Measurements from ENCODE around the gene SYNGR2.
"Not testable (repeated sequence)": the region's sequence is repeated elsewhere in the genome, so short reads cannot be mapped to it uniquely, and the experiment has no call there.

Gene SYNGR2

GRCh38 chr17:78171591-78172248 lies 3.3 kb downstream of the SYNGR2 start:
- DNase-seq (ENCODE audit: low read depth in 2 of 2) = not testable (repeated sequence)

- DNase-seq (ENCODE audit: low read depth in 2 of 2) = no peak
Observed at GRCh38 chr17:78172249-78173051, 4.1 kb downstream of the SYNGR2 start.

DNA sequence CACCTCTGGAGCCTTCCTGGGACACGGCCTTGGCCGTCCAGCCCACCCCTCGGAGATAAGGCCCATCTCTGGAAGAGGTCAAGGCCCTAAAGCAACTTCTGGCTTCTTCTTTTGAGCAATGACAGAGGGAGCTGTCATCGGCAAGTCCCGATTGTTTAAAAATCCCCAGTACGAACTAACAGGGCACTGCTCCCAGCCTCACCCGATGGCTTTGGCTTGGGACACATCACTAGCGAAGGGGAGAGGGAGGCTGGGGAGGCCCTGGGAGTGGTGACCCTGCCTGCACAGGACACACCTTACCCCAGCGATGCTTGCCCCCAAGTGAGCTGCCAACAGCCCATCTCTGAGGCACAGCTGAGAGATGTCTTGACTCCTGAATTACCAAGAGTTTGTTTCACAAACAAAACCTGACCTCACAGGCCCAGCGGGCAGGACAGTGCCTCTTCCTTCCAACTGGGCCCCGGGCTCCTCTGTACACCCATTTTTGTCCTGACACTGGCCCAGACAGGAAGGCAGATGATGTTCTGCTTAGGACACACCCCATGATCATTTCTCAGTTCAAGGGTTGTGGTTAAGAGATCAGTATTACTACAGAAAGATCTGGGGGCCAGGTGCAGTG lies 4.8 kb downstream of the SYNGR2 start:
- no peak for DNase-seq (ENCODE audit: low read depth in 2 of 2)

- no peak for DNase-seq (ENCODE audit: low read depth in 2 of 2)
Observed at GRCh38 chr17:78174346-78174869, 6.0 kb downstream of the SYNGR2 start.

GRCh38 chr17:78174870-78175642 lies 6.7 kb downstream of the SYNGR2 start:
- DNase-seq (ENCODE audit: low read depth in 2 of 2) = no peak

- DNase-seq (ENCODE audit: low read depth in 2 of 2) = no peak
Observed at GRCh38 chr17:78175643-78175981, 7.2 kb downstream of the SYNGR2 start.

DNA sequence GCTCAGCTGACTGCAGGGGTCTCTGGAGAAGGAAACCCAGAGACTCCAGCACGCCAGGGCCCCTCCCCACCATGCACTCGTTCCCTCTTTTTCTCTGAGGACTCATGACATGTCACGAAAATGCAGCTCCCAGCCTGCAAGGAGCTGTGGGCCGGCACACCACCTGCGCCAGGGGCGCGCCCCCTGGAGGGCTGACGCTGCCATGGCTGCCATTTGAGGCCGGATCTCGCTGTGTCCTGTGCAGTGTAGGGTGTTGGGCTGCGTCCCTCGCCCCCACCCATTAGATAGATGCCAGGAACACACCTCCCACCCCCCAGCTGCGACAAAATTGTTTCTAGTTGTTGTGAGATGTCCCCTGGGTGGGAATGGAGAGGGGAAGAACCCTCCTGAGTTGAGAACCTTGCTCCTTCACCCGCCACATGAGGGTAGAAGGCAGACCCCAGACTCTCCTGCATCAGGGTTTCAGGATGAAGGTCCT lies 8.2 kb downstream of the SYNGR2 start:
- peak; percentile 60 to 67 for DNase-seq (ENCODE audit: low read depth in 2 of 2)

- DNase-seq (ENCODE audit: low read depth in 2 of 2) = no peak
Observed at GRCh38 chr17:78179372-78179771, 11.0 kb downstream of the SYNGR2 start.

- no peak for DNase-seq (ENCODE audit: low read depth in 2 of 2)
Observed at GRCh38 chr17:78180083-78180482, 11.7 kb downstream of the SYNGR2 start.

DNA sequence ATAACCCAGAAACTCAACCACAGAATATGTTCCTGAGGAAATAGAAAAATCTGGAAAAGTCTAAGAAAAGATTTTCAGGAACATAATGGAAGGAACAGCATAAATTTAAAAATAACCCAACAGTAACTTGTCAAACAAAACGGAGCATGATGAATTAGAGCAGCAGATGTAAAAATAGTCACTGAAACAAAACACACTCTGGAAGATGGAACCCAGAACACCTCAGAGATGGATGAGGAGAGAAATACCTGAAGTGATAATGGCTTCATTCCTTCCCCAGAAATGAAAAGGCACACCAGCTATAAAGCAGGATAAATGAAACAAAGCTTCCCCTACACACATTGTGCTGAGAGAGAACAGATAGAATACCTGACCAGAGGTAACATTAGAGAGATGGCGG lies 12.1 kb downstream of the SYNGR2 start:
- no peak for DNase-seq (ENCODE audit: low read depth in 2 of 2)

GRCh38 chr17:78182504-78182903 lies 14.1 kb downstream of the SYNGR2 start:
- DNase-seq (ENCODE audit: low read depth in 2 of 2) = no peak

- no peak for DNase-seq (ENCODE audit: low read depth in 2 of 2)
Observed at GRCh38 chr17:78183916-78184315, 15.5 kb downstream of the SYNGR2 start.

DNA sequence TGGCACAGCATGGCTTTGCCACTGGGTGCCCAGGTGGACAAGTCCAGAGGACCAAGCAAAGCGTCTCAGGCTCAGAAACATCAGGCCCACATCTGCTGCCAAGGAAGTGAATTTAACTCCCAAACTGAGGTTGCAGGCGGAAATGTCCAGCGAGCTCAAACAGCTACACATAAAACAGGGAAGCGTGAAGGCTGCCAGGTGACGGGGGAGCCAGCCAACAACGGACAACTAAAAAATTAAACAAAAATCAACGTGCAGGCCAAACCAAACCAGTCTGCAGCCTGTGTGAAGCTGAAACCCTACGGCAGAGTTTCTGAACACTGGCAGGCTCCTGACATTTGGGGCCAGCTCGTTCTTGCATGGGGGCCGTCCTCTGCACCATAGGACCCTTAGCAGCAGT lies 16.0 kb downstream of the SYNGR2 start:
- no peak for DNase-seq (ENCODE audit: low read depth in 2 of 2)

DNA sequence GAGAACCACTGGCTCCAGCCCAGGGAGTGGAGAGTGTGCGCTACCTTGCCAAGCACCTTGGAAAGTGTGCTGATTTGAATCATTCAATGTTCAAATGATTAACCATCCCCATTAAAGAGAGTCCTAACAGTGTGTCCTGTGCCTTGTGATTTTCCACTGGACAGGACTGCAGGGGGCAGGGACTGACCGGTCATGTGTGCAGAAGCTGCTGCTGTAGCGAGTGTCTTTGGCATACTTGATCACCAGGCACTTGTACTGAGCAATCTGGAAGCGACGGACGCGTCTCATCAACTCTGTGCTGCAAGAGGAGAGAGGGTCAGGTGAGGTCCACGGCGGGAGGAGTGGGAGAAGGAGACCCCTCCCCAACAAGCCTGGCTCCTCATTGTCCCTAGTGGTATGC lies 16.5 kb downstream of the SYNGR2 start:
- DNase-seq (ENCODE audit: low read depth in 2 of 2) = no peak

- DNase-seq (ENCODE audit: low read depth in 2 of 2) = no peak
Observed at GRCh38 chr17:78185981-78186691, 17.8 kb downstream of the SYNGR2 start.

DNA sequence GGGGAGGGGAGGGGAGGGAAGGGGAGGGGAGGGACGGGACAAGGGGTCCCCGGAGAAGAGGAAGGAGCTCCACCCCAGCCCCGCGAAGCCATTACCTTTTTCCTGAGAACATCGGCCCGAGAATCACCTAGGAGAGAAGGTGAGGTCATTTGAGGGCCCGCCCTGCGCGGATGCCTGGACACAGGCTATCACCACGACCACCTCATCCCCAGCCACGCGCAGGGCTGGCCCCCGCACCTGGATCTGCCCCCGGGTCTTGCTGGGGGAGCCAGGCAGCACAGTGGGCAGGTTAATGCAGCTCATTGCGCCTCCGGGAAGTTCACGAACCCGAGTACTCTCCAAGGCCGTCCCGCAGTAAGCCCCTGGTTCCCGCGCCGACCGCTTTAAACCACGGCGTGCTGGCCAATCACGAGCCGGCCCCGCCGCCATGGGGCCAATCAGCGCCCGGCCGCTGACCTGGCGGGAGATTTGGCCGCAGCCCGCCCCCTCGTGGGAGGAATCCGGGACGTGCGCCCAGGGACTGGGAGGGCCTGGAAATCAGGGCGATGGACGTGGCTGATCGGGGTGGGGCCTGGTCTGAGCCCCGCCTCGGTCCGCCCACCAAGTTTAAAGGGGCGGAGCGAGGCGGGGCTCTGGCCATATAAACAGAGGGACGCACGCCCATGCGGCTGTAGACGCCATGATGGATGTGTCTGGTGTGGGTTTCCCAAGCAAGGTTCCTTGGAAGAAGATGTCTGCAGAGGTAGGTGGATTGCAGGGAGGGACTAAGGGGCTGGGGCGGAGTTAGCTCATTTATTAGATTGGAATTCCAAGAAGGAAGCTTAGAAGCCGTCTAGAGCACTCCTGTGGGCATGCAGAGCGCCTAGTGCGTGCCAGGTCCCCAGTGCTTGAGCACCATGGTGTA lies 18.6 kb downstream of the SYNGR2 start, which contains the start of the genes AFMID and TK1:
TSS of gene AFMID (plus strand) at position 671 of the 904 bp plus-strand sequence. CDS start at position 680, 9 bp downstream.
TSS of gene TK1 (minus strand) at position 361 of the 904 bp plus-strand sequence. CDS start at position 303, 58 bp downstream.
- DNase-seq (ENCODE audit: low read depth in 2 of 2) = peak; percentile 96 to 97

DNA sequence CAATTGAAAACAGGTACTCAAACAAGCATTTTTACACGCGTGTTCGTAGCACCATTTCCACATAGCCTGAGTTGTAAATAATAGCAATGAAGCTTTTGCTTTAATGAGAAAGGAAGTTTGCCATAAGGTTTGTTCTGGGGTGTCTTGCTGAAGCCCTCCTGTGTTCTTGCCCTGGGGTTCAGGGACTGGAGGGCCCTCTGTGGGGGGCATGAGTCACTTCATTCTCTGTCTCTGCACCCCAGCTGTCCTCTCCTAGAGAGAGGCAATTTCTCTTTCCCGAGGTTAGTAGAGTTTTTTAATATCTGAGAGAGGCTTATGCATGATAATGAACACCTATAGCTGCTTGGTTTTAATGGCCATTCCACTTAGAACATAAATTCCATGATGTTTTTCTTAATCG lies 28.3 kb downstream of the SYNGR2 start:
- DNase-seq (ENCODE audit: low read depth in 2 of 2) = no peak

GRCh38 chr17:78197147-78197832 lies 28.9 kb downstream of the SYNGR2 start:
- no peak for DNase-seq (ENCODE audit: low read depth in 2 of 2)

DNA sequence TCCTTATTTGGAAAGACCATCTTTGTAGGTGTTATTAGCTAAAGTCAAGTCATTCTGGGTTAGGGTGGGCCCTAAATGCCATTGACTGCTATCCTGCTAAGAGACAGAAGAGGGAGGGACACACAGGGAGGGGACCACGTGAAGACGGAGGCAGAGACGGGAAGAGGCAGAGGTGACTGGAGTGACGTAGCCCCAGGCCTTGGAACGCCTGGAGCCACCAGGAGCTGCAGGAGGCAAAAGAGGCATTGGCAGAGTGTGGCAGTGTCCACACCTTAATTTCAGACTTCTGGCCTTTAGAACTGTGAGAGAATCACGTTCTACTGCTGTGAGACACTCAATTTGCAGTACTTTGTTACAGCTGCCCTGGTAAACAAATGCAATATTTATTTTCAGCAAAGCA lies 32.1 kb downstream of the SYNGR2 start:
- DNase-seq (ENCODE audit: low read depth in 2 of 2) = no peak

Measured in stimulated activated CD8-positive, alpha-beta memory T cell treated with anti-CD3 and anti-CD28 coated beads, Interleukin-2, amount 100 ng/mL, for 48 hours (primary cell).